Anterior cingulate cortex (tissue), 58 donors: Measurements from ENCODE around the gene ADGRD1.
"Not testable (repeated sequence)": the region's sequence is repeated elsewhere in the genome, so short reads cannot be mapped to it uniquely, and the experiment has no call there.

Experiments used
- DNase-seq, 58 donors: peaks; one replicate each; lab custom pipeline; 2025; lab: John Stamatoyannopoulos, UW

The ADGRD1 gene

DNA sequence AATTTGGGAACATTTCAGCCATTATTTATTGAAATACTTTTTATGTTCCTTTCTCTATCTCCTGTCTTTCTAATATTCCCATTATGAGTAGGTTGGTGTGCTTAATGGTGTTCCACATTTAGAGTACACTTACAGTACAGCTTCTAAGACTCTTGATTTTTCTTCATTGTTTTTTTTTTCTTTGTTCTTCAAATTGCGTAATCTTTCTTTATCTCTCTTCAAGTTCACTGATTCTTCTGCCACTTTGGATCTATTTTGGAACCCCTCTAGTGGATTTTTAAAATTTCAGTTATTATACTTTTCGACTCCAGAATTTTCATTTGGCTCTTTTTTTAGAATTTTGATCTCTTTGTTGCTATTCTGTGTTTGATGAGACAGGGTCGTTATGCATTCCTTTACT lies 157.7 kb downstream of the ADGRD1 start:
- no peak for DNase-seq

DNA sequence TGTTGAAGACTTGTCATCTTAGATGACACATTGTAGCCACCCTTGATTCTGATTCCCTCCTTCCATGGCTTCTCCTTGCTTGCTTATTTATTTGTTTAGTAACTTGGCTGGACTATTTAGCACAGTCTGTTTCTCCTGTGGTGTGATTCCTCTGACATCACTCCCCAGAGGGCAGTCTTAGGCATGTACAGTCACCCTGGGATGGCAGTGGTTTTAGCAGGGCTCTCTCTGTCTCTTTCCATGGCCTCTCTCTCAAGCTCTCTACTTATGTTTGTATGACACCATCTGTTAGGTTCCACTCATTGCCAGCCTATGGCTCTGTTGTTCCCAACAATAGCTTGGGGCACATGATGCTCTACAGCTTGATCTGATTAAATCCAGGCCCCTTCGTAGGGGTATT lies 158.3 kb downstream of the ADGRD1 start:
- DNase-seq, result no peak

DNA sequence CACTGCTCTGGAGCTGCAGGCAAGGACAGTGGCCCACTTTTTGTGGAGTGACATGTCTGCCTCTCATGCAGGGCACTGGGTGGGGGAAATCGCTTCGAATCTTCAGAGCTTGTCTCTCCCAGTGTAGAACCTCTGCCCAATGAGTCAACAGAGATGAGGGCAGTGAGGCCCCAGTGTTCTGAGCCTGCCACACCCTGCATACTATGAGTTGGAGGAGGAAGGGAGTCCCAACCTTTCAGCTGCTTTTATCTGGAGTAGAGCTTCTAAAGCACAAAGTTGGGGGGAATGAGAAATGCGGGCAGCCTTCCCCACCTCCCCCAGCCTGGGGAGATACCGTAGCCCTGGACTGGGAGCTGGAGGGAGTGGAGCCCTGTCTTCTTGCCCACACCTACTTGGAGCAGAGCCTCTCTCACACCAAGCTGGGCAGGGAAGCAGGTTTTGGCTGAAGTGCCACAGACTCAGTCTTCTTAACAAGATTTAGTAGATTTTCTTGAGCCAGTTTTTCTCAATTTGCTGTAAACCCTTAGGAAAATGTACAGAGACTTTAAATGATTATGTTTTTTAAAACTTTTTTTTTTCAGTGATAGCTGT lies 159.1 kb downstream of the ADGRD1 start:
- DNase-seq, result no peak

DNA sequence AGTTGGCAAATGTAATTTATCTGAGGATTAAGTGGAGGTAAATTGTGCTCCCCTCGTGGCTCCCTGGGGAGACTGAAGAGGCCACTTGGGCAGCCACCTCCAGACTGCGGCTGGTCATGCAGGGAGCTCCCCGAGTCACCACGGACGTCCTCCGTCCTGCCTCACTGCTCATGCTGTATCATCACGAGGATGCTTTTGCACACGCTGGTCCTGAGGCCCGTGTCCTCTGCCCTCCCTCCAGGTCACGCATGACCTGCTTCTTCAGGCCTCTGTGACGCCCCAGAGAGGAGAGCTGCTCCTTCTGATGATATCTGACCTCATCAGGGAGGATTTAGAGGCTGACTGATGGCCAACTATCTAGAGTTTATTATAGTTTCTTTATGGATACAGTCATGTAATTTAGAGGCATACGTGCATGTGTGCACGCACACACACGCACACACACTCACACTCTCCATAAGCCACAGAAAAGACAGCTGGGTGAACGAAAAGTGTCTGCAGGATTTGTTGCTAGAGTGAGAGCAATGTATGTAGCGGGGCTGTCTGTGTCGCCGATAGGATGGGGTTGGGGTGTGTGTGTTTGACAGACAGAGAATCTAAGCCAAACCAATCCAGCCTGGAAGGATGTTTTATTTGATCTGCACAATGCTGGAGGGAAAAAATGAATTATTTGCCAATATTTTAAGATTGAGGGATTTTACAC lies 160.0 kb downstream of the ADGRD1 start:
- no peak for DNase-seq

DNA sequence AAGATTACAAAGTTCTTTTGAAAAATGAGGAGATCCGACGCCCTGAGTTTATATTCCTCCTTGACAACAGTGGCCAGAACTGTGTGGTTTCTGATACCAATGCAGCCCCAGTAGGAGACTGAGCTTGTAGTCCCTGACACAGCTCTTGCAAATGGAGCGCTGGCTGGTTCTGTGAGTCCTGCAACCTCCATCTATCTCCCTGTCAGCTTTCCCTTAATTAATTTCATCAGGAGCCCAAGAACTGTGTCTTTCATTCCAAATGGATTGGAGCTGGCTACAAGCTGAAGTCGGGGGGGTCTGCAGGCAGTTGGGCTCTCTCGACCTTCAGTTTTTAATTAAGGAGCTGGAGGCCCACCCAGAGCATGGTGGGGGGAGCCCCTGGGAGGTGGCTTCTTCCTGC lies 160.6 kb downstream of the ADGRD1 start:
- DNase-seq, result no peak

DNA sequence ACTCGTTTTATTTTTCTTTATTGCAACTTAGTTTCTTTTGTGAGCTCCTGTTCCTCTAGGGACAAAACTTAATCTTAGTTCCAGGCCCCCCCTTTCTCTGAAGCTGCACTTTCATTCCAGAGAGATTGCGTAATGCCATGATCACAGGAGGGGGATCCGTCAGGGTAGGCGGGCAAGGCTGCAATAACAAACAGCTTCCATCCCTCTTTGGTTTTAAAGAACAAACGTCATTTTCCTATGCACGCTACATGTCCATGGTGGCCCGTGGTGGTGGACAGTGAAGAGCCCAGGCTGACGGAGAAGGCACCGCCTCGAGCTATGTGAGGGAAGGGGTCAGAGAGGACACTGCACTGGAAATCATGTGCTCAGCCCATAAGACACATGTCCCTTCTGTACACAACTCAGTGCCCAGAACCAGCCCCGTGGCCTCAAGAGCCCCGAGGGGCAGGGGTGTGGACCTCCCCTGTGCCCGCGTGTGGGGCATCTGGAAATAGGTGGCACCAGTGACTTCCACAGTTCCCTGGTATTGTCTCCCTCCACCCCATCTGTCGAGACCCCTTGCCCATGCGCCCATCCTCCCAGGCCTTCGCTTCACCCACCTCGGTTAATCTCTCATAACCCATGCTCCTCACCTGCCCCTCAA lies 161.4 kb downstream of the ADGRD1 start:
- no peak for DNase-seq

DNA sequence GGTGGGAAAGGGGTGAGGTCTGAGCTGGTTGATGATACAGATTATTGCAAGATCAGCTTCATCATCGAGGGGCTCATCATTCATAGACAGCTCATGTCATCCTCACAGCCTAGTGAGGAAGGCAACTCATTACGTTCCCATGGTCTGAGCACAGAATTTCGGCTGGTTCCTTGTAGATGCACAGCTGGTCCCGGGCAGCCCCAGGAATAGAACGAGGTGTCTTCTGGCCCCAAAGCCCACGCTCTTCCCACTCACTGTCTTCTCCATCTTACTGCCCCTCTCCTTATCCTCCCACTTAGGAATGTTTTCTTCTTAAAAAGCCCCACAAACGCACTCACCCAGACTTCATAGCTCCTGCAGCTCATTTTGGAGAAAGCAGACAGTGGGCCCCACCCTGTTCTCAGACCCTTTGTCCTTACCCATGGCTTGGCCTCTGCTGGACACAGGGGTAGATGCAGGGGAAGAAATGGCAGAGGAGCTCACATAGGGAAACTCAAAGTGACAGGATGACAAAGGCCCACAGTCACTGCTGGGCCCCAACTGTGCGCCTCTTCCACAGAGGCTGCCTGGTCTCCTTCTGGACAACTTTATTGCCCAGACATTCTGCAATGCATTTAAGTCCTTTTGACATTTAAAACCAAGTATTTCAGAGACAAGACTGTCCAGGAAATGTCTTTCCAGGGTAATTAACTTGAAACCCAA lies 162.2 kb downstream of the ADGRD1 start:
- no peak for DNase-seq

DNA sequence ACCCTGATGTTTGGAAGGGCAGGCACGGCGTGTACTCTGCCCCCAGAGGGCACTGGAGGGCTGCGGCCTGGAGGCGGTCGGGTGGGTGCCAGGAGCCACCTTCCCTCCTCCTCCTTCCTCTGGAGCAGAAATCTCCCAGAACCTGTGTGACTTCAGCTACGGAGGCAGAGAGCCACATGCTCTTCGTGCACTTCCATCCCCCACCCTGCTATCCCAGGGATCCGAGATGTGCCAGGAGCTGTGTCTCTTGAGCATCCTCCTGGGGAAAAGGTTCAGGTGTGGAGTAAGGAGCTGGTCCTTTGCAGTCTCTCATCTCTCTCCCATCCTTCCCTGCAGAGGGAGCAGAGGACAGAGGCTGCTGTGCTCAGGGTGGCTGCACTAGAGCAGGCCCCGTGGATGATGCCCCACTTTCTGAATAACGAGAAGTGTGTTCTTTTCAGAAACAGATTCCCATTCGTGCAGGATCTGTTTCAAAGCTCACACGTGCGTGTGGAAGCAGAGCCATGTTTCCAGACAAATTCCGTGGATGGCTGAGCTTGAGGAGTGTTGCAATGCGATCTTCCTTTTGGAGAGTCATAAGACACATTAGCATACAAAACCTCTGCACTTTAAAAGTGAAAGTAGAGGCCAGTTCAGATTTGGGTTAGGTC lies 162.9 kb downstream of the ADGRD1 start:
- DNase-seq, result peak in 4 of 58 donors; percentile 14 to 20 (median 16)

DNA sequence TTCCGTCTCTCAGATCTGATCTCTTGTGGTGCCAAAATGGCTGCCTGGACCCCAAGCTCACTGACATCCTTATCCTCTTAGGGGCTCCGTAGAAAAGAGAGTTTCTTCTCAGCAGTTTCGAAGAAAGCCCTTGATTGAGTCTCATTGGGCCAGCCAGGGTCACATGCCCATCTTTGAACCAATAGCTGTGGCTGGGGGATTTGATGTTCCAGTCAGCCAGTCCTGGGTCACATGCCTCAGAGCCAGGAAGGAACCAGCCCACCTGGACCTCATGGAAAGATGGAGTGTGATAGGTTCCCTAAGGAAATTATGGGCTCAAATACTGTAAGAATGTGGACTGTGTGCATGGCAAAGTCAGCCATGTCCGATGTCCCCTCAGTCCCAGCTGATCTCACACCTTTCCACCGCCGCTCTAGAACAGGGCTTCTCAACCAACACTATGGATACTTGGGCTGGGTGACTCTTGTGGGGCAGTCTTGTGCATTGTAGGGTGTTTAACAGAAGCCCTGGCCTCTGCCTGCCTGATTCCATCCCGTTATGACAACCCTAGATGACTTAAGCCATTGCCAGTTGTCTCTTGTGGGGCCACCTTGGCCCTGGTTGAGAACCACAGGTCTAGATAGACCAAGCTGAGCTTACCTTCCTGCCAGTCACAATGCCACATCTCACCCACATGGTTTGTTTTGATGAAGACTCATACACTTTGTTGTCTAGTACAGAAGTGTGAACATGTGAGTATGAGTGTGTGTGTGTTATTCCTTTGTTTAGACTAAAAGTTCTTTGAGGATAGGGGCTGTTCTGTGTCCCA lies 163.9 kb downstream of the ADGRD1 start:
- no peak for DNase-seq

DNA sequence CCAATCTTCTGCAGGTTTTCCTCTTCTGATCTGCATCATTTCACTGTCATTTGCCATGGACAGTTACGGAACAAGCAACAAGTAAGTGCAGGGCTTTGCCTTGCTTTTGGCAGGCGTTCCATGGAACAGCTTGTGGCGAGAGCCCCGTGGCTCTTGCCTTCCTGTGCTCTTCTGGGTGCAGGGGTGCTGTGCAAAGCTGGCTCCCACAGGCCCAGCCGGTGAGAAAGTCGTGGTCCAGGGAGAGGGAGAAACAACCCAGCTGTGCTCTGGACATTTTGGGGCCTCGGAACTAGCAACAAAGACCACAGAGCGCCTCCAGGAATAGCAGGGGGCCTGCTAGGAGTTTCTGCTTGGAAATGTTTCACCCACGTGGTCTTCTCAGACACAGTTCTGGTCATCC lies 164.7 kb downstream of the ADGRD1 start:
- no peak for DNase-seq

DNA sequence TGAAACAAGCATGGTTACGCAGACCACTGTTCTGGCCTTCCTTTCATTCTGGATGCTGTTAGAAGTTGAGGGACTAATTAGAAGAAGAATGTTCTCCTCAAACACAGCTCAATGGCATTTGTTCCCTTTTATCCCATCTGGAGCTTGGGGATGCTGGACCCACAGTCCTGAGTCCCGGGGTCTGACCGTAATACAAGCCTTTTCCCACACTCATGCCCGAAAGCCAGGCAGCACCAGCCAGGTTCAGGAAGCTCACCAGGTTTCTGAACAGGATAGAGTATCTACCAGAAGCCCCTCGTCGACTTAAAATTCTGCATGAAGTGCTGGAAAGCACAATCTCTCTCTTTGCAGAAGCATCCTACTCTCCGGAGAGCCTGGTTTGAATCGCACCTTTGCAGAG lies 165.6 kb downstream of the ADGRD1 start:
- not testable (repeated sequence) for DNase-seq

DNA sequence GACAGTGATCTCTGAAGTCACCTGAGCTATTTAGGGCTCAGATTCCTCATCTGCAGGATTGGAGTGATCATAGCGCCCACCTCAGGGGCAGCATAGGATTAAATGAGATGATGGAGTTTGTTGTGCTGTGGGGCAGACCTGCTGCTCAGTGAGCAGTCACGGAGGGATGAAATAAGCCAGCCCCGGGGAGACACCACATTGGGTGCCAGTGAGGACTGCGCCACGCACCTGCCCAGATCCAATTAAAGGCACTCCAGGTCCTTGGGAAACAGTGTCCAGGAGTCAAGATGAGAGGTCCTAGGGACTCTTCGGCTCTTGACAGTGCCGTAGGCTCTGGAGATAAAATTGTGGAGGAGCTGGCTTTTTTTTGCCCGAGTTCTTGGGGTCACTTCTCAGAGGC lies 166.2 kb downstream of the ADGRD1 start:
- DNase-seq, result no peak

DNA sequence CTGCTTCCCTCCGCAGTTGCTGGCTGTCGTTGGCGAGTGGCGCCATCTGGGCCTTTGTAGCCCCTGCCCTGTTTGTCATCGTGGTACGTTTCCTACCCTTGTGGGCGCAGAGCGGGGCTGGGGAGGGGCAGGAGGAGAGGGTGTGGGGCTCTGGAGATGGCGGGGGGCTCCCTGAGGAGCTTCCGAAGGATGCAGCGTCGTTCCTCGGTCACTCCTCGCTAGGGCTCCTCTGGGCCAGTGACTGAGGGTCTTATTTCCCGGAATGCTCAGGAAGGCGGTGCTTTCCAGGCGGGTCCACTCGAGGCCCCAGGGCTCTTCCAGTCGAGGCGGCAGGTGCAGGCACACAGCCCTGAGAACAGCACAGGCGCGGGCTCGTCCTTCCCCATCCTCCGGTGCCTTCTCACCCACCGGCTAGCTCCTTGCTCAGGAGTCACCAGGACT lies 167.1 kb downstream of the ADGRD1 start:
- DNase-seq, result no peak

DNA sequence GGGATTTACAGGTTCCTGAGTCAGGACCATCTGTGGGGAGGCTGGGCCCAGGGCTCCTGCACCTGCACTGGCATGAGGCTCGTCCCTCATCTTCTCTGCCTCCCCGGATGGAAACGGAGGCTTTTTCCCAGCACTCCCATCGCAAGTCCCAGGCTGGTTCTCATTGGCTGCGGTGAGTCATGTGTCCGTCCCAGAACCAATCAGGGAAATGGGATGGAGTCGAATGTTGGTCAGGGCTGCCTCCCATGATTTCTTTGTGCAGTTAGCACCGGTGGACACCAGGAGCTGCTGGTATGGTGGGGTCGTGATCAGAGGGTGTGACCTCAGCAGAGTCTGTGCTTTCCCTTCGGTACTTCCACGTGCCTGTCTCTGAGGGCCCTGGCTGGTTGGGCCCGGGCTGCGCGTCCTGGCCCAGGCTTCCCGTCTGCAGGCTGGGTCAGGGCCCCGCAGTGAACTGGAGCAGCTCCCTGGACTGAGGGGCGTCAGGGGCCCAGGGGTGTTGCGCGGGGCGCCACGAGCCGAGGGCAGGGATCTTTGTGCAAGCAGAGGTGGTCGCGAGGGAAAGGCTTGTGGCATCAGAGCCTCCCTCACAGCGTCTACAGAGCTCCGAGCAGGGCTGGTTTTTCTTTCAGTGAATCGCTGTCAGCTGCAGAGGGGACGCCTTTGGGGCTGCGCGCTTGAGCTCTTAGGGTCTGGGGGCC lies 168.1 kb downstream of the ADGRD1 start:
- DNase-seq, result no peak

DNA sequence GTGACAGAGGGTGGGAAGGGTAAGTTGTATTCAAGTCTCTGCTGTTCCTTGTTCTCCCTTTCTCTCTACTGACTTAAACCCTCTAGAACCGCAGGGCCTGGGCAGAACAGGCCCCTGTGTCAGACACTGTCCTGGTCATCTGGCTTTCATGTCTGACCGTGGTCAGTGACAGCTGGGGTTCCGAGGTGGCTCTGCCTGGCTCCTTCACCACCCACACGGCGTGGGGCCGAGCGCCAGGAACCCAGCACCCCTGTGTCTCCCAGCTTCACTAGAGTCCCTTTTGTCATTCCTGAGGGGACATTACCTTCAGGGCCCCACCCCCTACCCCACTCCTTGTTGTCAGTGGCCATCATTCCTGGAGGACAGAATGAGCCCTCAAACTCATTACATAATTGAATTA lies 168.9 kb downstream of the ADGRD1 start:
- DNase-seq, result no peak

DNA sequence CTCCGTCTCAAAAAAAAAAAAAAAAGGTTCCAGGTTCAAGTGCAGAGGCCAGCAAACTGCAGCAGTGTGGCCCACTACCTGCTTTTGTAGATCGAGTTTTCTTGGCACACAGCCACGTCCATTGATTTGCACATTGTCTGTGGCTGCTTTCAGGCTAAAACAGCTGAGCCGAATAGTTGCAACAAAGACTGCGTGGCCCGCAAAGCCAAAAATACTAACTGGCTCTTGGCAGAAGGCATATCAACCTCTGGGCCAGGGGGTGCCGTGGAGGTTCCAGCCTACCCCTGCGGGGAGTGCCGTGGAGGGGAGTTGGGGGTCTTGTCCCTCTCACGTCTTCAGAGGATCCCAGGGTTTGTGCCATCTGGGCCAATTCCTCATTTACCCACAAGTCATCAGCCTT lies 170.1 kb downstream of the ADGRD1 start:
- DNase-seq, result no peak

DNA sequence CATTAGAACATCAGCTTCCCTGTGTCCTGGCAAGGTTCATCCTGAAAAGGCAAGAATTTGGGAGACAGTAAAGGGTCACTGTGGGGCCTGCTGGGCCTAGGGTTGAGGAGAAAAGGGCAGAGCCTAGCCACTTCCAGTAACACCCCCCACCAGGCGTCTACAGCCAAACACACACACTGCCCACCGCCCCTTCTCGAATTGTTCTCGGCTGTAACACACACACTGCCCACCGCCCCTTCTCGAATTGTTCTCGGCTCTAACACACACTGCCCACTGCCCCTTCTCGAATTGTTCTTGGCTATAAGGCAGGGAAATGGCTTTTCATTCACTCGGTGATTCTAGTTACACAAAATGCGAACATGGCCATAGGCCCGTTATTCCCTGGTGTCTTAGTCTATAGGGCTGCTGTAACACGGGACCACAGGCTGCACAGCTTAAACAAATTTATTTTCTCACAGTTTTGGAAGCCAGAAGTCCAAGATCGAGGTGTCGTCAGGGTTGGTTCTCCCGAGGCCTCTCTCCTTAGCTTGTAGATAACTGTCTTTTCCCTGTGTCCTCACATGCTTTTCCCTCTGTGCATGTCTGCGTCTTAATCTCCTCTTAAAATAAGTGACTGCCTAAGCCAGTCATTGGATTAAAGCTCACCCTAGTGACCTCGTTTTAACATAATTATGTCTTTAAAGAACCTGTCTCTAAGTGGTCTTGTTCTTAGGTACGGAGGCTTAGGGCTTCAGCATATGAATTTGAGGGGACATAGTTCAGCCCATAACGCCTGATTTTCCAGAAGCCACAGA lies 171.0 kb downstream of the ADGRD1 start:
- no peak for DNase-seq

DNA sequence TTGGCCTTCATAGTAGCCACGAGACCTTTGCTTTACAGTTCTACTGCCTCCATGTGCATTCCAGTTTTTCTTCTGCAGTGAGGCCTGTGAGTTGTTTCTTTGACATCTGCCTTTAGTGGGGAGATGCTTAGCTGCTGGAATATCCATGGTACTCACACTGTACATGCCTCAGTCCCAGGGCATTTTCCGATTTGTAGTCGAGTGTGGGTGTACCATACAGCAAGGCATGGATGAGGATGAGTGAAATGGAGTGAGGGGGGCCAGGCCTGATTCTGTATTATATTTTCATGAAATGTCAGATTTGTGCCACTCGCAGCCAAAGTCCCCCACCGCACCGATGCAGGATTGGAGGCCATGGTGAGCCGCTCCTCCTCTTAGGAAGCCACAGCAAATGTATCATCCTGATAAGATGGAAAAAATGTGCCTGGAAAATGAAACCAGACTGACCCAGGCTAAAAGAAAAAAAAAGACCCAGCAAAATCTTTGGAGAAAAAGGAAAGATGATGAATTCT lies 173.0 kb downstream of the ADGRD1 start:
- DNase-seq, result no peak
